Raji (cell line): ENCODE measurements around the gene NXF1.

Source experiments
- POLR2A ChIP-seq: IDR thresholded peaks from 2 replicates; pipeline ENCODE4 v1.6.1; 2011; ENCODE audit warnings: low read depth, low read length, control low read depth; ENCODE audit not compliant: insufficient read depth

NXF1 gene

DNA sequence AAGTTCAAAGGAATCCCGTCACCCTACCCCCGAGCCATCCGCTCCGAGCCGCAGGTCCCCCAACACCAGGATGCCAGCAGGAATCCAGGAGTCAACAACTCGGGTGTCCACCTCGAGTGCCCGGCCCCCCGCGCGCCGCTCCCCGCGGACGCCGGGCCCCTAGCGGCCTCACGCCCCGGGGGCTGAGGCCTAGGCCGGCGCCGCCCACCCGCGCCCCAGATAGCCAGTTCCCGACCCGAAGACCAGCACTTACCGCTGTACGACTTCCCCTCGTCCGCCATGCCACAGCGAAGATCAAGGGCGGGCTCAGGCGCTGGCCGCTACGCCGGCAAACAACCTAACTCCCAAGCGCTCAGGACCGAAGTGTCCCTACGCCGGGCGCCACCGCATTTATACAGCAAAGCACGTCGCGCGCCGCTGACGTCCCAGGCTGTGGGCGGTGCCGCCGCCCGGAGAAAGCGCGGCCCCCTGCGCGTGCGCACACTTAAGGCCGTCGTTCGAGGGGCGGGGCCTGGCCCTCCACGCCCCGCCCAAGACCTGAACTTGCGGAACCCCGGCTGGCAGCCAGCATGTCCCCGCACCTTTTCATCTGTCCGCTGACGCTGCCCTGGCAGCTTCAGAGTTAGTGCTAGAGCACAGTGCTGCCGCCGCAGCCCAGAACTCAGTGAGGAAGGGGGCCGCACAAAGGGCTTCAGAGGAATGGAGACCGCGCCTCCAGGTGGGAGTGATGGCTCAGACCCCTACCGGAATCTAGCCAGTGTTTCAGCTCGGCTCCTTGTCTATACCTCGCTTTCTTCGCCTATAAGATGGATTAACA lies at the start of gene NXF1:
NXF1 (minus strand) TSS at position 365 of the 817 bp plus-strand sequence; CDS start at position 281, 84 bp downstream.
- TF ChIP-seq POLR2A: peak; percentile 100

DNA sequence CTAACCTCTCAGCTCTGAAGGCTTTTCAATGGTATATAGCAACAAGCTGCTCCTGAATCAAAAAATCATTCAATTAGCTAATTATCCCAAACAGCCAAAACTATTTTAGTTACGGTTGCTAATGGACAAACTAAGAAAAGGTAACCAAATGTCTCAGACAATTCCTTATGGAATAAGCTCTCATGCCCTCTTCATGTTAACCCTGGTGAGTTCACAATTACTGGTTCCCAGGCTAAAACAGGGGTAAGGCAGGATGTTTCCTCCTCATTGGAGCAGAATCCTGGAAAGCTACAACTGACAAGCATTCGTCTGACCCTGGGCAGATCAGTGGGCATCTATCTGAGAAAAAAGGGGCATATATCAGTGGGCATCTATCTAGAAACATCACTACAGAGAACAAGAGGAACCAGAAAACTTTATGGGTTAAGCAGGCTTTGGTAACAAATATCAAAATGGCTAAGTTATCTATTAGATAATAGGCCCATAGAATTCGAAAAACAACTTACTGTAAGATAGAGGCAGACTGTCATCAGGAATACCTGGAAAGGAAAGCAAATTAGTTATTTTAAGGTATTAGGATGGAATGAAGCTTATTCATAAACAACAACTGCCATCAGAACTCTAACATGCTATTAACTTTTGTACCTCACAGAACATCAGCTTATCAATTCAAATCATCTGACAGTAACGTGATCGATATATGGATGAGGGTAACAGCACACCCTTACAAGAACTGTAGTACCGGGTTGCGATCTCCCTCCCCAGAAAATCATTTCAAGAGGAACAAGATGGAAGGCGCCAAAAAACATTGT lies 49.0 kb upstream of the NXF1 start:
- no peak for TF ChIP-seq POLR2A

DNA sequence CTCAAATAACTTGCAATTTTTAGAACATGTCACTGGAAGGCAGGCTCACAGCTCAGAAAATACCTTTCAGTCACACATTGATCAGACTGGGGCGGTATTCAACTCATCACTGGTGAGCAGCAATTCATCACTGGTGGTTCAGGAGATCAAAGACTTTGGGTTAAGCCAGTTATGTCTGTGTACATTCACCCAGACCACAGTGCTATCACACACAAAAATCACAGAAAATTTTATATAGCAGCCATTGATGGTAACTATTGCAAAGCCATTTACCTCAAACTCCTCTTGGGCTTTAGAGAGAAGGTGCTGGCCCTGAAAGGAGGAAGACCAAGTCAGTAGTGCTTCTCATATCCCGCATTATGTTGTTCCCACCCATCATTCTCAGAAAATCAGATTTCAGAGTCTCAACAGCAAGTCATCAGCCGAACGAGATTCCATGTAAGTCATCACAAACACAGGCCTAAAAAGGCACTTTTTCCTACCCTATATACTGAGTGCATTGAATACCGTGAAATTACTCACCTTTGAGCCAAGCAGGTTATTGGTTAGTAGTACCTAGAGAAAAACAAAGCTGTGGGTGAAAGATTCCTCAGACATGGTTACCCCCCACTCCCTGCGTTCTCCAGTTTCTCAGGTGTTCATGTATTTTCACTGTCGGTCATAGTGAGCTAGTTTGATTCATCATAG lies 48.2 kb upstream of the NXF1 start:
- no peak for TF ChIP-seq POLR2A

DNA sequence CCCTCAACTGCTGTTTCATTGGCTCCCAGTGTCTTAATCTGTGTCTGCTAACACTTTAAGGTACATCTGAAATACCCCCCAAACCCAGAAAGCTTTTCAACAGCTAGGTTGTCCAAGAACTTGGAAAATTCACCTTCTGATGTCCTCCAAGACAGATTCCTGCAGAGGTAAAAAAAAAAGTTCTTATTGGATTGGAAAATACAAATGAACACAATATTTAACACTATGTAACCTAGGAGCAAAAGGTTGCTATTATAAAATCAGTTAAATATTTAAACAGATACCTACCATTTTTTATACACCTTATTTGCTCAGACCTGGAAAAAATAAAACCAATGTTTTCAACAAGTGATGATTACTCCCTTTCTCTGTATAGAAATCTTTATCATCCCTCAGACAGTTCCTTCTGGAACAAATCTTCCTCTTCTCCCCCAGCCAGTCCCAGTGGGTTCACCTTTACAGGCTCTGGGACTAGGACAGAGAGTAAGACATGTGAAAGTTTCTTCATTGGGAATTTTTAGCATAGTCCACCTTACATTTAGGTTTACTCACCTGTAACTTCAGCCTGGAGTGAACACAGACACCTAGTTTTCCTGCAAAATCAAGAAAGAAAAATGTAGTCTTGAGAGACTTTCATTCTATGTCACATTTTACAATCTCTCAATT lies 47.4 kb upstream of the NXF1 start:
- TF ChIP-seq POLR2A: peak; percentile 15; the same call in 1 of the 2 replicates

DNA sequence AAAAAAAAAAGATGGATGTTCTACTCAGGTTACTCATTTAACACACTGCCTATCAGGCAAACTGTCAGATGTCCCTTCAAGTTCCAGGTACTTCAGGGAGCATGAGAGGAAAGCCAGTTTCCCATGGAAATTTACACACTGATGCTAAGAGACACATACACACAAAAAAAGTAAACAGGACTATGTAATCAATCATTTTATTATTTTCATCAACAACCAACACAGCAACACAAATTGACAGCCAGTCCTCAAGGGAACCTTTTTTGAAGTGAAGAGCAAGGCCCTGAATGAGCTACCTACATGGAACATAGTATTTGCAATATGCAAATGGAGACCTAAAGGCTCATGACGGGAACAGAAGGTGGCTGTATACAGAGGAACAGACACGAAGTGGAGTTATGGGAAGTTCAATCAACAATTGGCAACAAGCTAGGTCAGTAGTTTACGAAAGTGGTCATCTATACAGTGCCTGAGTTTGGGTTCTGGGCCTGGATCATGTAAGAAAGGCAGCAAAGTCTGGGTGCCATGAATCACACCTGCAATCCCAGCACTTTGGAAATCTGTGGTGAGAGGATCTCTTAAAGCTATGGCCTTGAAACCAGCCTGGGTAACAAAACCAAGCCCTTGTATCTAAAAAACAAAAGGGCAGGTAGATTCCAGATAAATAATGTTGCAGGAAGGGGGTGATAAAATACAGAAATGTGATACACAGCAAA lies 46.7 kb upstream of the NXF1 start:
- 0 out of 2 replicates have a peak, but pooled peaks have one; percentile 13 for TF ChIP-seq POLR2A

DNA sequence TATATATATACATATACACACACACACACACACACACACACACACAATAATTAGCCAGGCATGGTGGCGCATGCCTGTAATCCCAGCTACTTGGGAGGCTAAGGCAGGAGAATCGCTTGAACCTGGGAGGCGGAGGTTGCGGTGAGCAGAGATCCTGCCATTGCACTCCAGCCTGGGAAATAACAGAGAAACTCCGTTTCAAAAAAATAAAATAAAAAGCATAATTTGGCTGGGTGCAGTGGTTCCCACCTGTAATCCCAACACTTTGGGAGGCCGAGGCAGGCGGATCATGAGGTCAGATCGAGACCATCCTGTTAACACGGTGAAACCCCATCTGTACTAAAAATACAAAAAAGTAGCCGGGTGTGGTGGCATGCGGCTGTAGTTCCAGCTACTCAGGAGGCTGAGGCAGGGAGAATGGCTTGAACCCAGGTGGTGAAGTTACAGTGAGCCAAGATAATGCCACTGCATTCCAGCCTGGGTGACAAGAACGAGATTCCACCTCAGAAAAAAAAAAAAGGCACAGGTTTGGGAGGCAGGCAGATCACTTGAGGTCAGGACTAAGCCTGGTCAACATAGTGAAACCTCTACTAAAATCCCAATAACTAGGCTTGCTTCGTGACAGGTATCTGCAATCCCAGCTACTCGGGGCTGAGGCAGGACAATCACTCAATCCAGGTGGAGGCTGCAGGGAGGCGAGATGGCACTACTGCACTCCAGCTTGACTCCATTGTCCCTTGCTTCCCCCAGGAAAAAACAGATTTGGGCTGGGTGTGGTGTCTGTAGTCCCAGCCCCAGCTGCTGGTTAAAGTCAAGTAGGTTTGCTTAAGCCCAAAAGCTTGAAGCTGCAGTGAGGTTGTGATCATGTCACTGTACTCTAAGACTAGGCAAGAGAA lies 45.9 kb upstream of the NXF1 start:
- TF ChIP-seq POLR2A: peak; percentile 51

DNA sequence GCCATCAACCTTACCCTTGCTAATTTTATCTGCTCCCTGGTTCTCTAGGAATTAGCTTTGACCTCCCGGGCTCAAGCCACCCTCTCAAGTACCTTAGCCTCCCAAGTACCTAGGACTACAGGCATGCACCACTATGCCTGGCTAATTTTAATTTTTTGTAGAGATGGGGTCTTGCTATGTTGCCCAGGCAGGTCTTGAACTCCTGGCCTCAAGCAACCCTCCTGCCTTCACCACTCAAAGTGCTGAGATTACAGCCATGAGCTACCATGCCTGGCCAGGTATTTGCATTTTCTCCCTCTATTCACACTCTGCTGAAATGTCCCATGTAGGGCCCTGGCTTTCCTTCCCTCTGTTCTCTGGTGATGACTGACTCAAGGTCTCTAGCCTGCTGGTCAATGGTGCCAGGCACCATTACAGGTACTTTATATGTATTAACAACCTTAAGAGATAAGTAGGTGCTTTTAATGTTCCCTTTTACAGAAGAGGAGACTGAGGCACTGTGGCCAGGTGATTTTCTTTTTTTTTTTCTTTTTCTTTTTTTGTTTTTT lies 42.6 kb upstream of the NXF1 start:
- TF ChIP-seq POLR2A: no peak

DNA sequence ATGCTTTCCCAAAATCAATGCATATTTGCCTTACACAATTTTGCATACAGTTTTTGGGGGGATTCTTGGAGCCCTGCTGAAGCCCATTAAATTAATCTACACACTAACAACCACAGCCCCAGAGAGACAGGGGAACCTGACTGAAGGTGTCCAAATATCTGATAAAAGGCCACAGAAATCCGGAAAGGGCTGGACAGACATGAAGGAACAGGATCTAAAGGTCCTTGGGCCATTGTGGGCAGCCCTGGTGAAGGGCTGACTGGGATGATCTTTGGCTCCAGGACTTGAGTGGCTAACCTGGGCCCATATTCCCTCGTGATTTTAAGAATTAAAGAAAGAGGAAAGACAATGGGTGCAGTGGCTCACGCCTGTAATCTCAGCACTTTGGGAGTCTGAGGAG lies 40.9 kb upstream of the NXF1 start:
- TF ChIP-seq POLR2A: no peak

DNA sequence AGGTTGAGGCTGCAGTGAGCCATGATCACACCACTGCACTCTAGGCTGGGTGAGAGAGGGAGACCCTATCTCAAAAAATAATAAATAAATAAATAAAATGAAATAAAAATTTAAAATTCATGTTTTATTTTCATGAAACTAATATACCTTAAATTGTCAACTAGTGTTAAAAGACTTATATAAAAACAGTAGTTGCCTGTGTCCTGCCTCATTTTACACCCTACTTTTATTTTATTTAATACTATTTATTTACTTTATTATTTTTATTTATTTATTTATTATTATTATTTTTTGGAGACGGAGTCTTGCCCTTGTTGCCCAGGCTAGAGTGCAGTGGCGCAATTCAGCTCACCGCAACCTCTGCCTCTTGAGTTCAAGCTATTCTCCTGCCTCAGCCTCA lies 38.9 kb upstream of the NXF1 start:
- TF ChIP-seq POLR2A: no peak

DNA sequence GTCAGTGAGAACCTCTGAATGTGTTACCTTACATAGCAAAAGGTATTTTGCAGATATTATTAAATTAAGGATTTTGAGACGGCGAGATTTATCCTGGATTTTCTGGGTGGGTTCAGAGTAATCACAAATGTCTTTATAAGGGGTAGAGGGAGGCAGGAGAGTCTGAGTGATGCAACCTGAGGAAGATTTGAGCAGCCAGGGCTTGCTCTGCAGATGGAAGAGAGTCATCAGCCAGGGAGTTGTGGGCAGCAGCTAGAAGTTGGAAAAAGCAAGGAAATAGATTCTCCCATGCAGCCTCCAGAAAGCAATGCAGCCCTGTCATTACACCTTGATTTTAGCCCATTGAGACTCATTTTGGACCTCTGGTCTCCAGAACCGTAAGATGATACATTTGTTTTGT lies 38.2 kb upstream of the NXF1 start:
- no peak for TF ChIP-seq POLR2A

DNA sequence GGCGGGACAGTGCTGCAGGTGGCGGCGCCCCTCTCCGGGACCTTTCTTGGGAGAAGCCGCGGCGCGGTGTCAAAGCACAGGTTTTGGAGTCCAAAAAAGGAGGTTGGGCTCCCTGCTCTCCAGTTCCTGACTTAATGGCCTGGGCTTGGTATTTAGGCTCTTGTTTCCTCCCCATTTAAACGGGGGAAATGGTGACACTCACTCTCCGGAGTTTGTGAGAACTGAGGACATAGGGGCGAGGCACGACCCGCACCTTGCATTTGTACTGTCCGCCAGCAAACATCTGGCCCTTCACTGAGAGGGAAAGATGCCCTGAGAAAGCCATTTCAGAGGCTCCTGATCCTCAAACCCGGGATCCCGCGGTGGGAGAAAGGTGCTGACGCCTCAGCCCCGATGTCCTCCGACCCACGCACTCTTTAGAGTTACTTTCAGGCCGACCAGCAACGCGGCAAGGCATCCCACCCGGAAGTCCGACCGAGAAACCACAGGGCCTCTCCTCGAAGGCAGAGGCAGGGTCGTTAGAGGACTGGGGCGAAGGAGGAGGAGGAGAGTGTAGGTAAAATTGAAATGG lies 37.0 kb upstream of the NXF1 start:
- no peak for TF ChIP-seq POLR2A

DNA sequence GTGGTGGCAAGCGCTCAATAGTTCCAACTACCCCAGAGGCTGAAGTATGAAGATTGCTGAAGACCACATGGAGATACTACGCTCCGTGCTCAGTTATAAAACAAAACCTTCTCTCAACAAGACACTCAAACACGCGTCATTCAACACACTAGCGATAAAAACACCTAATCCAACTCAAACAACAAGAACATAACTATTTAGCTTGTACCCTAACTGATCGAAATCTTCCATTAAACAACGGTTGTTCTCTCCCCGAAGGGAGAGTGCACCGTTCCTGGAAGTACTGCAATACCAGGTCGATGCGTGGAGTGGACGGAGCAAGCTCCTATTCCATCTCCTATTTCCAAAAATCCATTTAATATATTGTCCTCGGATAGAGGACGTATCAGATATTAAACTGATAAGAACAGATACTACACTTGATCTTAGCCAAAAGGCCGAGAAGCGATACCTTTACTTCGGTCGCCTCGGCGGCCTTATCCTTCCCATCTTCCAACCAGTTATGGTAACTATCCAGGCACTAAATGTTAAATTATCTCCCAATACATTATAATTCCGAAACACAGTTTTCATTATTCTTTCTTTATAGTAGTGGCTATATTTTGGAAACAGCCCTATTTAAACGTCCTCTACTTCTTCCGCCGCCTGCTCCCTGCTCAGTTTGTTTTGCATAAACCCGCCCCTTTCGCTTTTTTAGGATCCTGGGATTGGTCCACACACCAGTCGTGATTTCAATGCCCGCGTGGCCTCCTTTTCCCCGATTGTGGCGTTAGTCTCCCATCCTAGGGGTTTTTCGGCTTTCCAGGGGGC lies 36.3 kb upstream of the NXF1 start:
- TF ChIP-seq POLR2A: peak; percentile 100
